ENCODE measurements around the gene DPT.

DPT gene

GRCh38 chr1:168739908-168740307, 10.9 kb upstream of the DPT start:
- TF ChIP-seq CTCF (IDR thresholded peaks at IDR 0.05; ENCODE audit: low read depth, low read length), result no peak
- DNase-seq (ENCODE audit: low read depth in 2 of 2), result no peak
- H3K4me3 ChIP-seq (replicated peaks in 1 of 2; ENCODE audit: low read depth in 2 of 2, low read length in 2 of 2), result no peak overlapping the region

- no peak for DNase-seq (ENCODE audit: low read depth in 2 of 2)
- TF ChIP-seq CTCF (IDR thresholded peaks at IDR 0.05; ENCODE audit: low read depth, low read length), result no peak
Measured at GRCh38 chr1:168736520-168736919, 7.5 kb upstream of the DPT start.

GRCh38 chr1:168735974-168736373, 7.0 kb upstream of the DPT start:
- TF ChIP-seq CTCF (IDR thresholded peaks at IDR 0.05; ENCODE audit: low read depth, low read length), result no peak
- no peak for DNase-seq (ENCODE audit: low read depth in 2 of 2)
- H3K4me3 ChIP-seq (replicated peaks in 1 of 2; ENCODE audit: low read depth in 2 of 2, low read length in 2 of 2), result no peak overlapping the region

More at GRCh38 chr1:168736520-168736919, 7.5 kb upstream of the DPT start:
- no peak overlapping the region for H3K4me3 ChIP-seq (replicated peaks in 1 of 2; ENCODE audit: low read depth in 2 of 2, low read length in 2 of 2)

- no peak for DNase-seq (ENCODE audit: low read depth in 2 of 2)
- no peak for TF ChIP-seq CTCF (IDR thresholded peaks at IDR 0.05; ENCODE audit: low read depth, low read length)
- no peak overlapping the region for H3K4me3 ChIP-seq (replicated peaks in 1 of 2; ENCODE audit: low read depth in 2 of 2, low read length in 2 of 2)
Measured at GRCh38 chr1:168734946-168735345, 5.9 kb upstream of the DPT start.

DNA sequence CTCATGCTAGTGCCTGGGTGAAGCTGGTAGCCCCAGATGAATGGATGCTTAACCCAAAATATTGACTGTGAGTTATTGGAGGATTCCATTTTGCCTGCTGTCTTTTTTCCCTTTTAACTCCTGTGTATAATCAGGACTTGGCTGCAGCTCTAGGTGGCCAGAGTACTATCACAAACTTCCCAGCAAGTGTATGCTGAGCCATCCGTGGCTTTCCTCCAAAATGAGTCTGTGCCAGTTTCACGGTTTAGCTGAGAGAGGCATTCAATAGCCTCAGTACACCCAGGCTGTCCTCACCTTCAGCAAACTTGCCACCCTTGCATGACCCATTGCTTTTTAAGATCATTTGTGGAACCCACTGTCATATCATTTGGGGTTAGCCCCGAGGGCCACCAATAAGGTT, 5.3 kb upstream of the DPT start:
- no peak for DNase-seq (ENCODE audit: low read depth in 2 of 2)
- no peak overlapping the region for H3K4me3 ChIP-seq (replicated peaks in 1 of 2; ENCODE audit: low read depth in 2 of 2, low read length in 2 of 2)
- no peak for TF ChIP-seq CTCF (IDR thresholded peaks at IDR 0.05; ENCODE audit: low read depth, low read length)

- H3K4me3 ChIP-seq (replicated peaks in 1 of 2; ENCODE audit: low read depth in 2 of 2, low read length in 2 of 2), result no peak overlapping the region
- no peak for TF ChIP-seq CTCF (IDR thresholded peaks at IDR 0.05; ENCODE audit: low read depth, low read length)
- no peak for DNase-seq (ENCODE audit: low read depth in 2 of 2)
Measured at GRCh38 chr1:168733241-168733640, 4.2 kb upstream of the DPT start.

DNA sequence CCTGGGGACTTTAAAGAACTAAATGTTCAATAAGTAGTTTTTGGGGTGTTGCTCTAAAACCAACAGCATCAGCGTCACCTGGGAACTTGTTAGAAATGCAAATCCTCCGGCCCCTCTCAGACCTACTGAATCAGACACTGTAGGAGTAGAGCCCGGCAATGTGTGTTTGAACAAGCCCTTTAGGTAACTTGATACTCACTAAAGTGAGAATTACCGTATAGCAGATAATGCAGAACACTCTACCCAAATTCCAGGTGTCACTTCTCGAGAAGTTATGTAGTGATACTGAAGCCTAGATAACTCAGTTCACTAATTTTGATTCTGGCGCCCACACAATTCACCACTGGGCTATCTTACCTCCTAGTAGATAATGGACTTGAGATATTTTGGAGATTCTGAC, 3.7 kb upstream of the DPT start:
- TF ChIP-seq CTCF (IDR thresholded peaks at IDR 0.05; ENCODE audit: low read depth, low read length), result no peak
- no peak for DNase-seq (ENCODE audit: low read depth in 2 of 2)
- no peak overlapping the region for H3K4me3 ChIP-seq (replicated peaks in 1 of 2; ENCODE audit: low read depth in 2 of 2, low read length in 2 of 2)

Measured in cardiac fibroblast (primary cell).